LNCaP clone FGC (cell line): ENCODE data around the gene GPR37L1.

Source experiments
- DNase-seq: peaks from one replicate; pipeline ENCODE4 v3.0.0-alpha.2; 2011; ENCODE audit warnings: low read depth
- H3K4me3 ChIP-seq: 2 replicates; pipeline ENCODE4 v1.5.1; 2011; ENCODE audit warnings: mild to moderate bottlenecking, low read depth, low read length, control low read depth
- TF ChIP-seq, protein P1 (sequence below): IDR thresholded peaks from 2 replicates; pipeline ENCODE4 v1.5.1; 2012; ENCODE audit warnings: mild to moderate bottlenecking; ENCODE audit not compliant: control insufficient read depth, insufficient read depth; ENCODE audit errors: extremely low read depth

Gene GPR37L1, protein sequence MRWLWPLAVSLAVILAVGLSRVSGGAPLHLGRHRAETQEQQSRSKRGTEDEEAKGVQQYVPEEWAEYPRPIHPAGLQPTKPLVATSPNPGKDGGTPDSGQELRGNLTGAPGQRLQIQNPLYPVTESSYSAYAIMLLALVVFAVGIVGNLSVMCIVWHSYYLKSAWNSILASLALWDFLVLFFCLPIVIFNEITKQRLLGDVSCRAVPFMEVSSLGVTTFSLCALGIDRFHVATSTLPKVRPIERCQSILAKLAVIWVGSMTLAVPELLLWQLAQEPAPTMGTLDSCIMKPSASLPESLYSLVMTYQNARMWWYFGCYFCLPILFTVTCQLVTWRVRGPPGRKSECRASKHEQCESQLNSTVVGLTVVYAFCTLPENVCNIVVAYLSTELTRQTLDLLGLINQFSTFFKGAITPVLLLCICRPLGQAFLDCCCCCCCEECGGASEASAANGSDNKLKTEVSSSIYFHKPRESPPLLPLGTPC

DNA sequence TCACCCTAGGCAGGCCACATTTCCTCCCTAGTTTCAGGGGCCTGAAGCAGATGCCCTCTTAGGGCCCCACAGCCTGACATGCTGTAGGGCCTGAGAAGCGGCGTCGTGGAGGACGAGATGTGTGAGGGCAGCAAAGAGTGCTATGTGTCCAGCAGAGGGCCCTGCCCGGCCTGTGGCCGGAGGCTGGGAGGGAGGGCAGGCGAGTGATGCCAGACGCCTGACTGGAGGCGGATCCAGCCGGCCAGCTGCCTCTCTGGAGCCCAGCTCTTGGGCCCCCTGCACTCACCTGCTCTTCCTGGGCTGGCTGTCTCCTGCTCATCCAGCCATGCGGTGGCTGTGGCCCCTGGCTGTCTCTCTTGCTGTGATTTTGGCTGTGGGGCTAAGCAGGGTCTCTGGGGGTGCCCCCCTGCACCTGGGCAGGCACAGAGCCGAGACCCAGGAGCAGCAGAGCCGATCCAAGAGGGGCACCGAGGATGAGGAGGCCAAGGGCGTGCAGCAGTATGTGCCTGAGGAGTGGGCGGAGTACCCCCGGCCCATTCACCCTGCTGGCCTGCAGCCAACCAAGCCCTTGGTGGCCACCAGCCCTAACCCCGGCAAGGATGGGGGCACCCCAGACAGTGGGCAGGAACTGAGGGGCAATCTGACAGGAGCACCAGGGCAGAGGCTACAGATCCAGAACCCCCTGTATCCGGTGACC is at the start of gene GPR37L1:
GPR37L1 (plus strand) TSS at position 279 of the 697 bp plus-strand sequence; CDS start at position 326, 47 bp downstream.
- H3K4me3 ChIP-seq = no peak within 1 kb of the TSS
- TF ChIP-seq, protein P1, sequence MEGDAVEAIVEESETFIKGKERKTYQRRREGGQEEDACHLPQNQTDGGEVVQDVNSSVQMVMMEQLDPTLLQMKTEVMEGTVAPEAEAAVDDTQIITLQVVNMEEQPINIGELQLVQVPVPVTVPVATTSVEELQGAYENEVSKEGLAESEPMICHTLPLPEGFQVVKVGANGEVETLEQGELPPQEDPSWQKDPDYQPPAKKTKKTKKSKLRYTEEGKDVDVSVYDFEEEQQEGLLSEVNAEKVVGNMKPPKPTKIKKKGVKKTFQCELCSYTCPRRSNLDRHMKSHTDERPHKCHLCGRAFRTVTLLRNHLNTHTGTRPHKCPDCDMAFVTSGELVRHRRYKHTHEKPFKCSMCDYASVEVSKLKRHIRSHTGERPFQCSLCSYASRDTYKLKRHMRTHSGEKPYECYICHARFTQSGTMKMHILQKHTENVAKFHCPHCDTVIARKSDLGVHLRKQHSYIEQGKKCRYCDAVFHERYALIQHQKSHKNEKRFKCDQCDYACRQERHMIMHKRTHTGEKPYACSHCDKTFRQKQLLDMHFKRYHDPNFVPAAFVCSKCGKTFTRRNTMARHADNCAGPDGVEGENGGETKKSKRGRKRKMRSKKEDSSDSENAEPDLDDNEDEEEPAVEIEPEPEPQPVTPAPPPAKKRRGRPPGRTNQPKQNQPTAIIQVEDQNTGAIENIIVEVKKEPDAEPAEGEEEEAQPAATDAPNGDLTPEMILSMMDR = peak; percentile 65
- no peak for DNase-seq

DNA sequence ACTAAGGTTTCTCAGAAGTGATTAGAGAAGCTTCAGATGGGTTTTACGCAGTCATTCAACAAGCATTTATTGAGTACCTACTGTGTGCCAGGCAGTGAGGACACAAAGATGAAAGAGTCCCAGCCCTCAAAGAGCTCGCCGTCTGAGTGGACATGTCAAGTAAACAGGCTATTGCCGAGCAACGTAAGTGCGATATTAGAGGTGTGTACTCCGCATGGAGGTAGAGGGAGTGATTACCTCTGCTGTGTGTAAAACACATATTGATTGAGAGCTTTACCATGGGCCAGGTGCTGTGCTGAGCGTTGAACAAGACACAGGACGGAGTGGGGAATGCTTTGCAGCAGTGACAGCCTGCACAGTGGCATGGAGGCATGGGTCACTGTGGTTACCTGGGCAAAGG is 49.5 kb upstream of the GPR37L1 start:
- TF ChIP-seq, protein P1 = no peak
- DNase-seq = no peak
- H3K4me3 ChIP-seq = no peak overlapping the region

DNA sequence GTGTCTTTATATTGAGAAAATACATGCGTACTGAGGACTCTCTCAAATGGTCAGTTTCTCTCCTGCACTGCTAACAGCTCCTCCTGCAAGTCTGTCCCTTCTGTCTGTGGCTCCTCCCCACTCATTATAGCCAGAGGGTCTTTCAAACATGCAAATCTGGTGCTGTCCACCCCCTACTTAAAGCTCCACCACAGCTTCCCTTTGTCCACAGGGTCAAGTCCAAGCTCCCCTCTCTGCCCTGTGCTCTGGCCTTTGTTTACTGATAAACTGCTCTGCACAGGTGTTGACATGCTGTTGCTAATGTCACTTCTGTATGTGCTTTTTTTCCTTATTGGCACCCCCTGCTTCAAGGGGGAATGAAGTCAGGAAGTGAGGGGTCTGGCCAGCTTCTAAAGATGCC is 47.7 kb upstream of the GPR37L1 start:
- TF ChIP-seq, protein P1 = no peak
- no peak overlapping the region for H3K4me3 ChIP-seq
- no peak for DNase-seq

DNA sequence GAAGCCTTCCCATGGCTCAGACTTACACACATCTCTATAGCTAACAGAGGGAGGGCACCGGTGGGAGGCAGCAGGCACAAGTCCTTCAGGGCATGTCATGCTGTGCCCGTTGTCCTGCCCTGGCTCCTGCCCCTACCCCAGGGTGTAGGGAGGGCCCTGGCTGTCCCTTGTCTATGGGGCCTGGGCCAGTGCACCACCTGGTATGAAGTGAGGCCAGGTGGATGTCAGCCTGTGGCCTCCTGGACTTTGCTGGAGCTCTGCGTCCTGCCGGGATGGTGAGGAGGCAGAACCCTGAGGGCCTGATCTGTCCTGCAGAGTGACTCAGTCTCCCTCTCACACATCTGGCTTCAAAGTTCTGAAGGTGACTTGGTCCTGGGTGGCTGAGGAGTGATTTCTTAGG is 47.3 kb upstream of the GPR37L1 start:
- no peak overlapping the region for H3K4me3 ChIP-seq
- TF ChIP-seq, protein P1 = no peak
- DNase-seq = no peak

DNA sequence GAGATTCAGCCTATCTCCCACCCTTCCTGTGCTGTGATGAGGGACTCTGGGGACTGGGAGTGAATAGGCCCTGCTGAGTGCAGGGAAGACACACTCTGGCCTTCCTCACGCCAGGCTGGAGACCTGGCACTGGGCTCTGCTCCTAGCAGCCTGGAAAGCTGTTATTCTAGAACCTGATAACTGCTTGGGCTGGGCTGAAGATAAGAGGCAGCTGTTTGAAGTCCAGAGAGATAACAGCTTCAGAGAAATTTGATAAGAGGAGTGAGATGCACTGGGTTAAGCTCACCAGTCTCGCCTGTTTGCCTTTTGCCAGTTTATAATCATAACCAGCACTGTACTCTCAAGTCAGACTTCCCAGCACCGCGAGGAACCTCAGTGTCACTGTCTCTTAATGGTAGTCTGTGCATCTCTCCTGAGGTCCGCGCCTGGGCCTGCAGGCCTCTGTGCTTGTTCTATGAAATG is 46.6 kb upstream of the GPR37L1 start:
- TF ChIP-seq, protein P1 = no peak
- DNase-seq = no peak
- H3K4me3 ChIP-seq = no peak overlapping the region

DNA sequence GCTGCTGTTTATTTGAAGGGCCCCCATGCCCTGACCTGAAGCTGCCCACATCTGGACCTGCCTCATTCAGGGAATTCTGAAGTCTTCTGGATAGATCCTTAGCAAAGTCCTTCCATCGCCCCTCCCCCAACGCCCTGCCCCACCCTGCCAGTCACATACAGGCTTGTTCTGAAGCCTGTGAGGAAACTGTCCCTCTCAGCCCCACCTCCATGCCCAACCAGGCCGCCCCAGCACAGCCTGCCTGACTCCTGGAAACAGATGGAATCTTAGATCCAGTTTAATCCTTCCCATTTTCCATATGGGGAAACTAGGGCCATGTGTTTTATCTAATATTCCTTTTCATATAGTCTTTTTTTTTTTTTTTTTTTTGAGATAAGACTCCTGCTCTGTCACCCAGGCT is 44.5 kb upstream of the GPR37L1 start:
- no peak overlapping the region for H3K4me3 ChIP-seq
- DNase-seq = no peak
- TF ChIP-seq, protein P1 = no peak

DNA sequence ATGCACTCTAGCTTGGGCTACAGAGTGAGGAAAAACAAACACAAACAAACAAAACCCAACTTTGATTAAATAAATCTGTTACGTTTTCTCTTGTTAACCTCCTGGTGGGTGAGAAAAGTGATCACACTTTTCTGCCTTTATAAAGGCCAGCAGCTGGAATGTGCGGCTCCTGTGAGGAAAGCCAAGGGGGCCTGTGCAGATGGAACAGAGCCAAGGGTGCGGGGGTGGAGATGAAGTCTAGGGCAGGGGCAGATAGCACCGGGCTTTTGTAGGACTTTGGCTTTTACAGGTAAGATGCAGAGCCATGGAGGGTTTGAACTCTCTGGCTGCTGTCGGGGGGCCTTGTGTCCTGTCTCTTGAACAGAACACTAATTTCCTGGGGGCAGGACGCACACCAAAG is 40.7 kb upstream of the GPR37L1 start:
- no peak overlapping the region for H3K4me3 ChIP-seq
- TF ChIP-seq, protein P1 = no peak
- DNase-seq = no peak
